Loucy (cell line): ENCODE measurements around the gene NPY2R.

Experiments used
- H2AFZ ChIP-seq: fragments of 200-600 bp; sonication (generic); 2 replicates; pipeline ENCODE4 v1.6.0; 2016; ENCODE audit warnings: antibody characterized with exemption, mild to moderate bottlenecking, low read length, moderate library complexity
- H3F3A ChIP-seq: fragments of 200-600 bp; 2 replicates; pipeline ENCODE4 v1.6.0; 2016; ENCODE audit warnings: antibody characterized with exemption, low read depth, mild to moderate bottlenecking
- H3K27me3 ChIP-seq: fragments of 200-600 bp; sonication (generic); 2 replicates; pipeline ENCODE4 v1.6.1; 2014; ENCODE audit warnings: low read length, mild to moderate bottlenecking; ENCODE audit not compliant: insufficient read depth, poor library complexity, severe bottlenecking
- H3K36me3 ChIP-seq: fragments of 200-600 bp; sonication (generic); 2 replicates; pipeline ENCODE4 v1.6.1; 2016; ENCODE audit warnings: low read length; ENCODE audit not compliant: insufficient read depth
- H3K4me1 ChIP-seq: fragments of 200-600 bp; sonication (generic); 2 replicates; pipeline ENCODE4 v1.5.1; 2014; ENCODE audit warnings: low read length, mild to moderate bottlenecking; ENCODE audit not compliant: insufficient read depth, poor library complexity, severe bottlenecking
- H3K4me2 ChIP-seq: fragments of 200-600 bp; sonication (generic); 2 replicates; pipeline ENCODE4 v1.6.0; 2014; ENCODE audit warnings: antibody characterized with exemption, low read length, low read depth, mild to moderate bottlenecking; ENCODE audit not compliant: poor library complexity, severe bottlenecking
- H3K4me3 ChIP-seq: fragments of 200-600 bp; sonication (generic); 2 replicates; pipeline ENCODE4 v1.5.1; 2014; ENCODE audit warnings: low read length, mild to moderate bottlenecking, mixed read lengths; ENCODE audit not compliant: poor library complexity, severe bottlenecking
- H3K79me2 ChIP-seq: fragments of 200-600 bp; sonication (generic); 2 replicates; pipeline ENCODE4 v1.6.1; 2014; ENCODE audit warnings: low read length; ENCODE audit not compliant: insufficient read depth
- H3K9ac ChIP-seq: fragments of 200-600 bp; sonication (generic); 2 replicates; pipeline ENCODE4 v1.6.0; 2014; ENCODE audit warnings: mild to moderate bottlenecking, low read depth, low read length, moderate library complexity; ENCODE audit not compliant: poor library complexity, severe bottlenecking
- H3K9me2 ChIP-seq: fragments of 200-600 bp; sonication (generic); replicated peaks from 2 replicates; pipeline ENCODE4 v1.6.1; 2016; ENCODE audit warnings: low read depth, low read length, mixed read lengths
- H3K9me3 ChIP-seq: fragments of 200-600 bp; sonication (generic); 2 replicates; pipeline ENCODE4 v1.6.1; 2014; ENCODE audit warnings: mild to moderate bottlenecking, antibody characterized with exemption, low read length, low read depth; ENCODE audit not compliant: insufficient read depth
- H4K20me1 ChIP-seq: fragments of 200-600 bp; sonication (generic); 2 replicates; pipeline ENCODE4 v1.6.0; 2014; ENCODE audit warnings: antibody characterized with exemption, low read length, mild to moderate bottlenecking; ENCODE audit not compliant: insufficient read depth, poor library complexity, severe bottlenecking
- EZH2phosphoT487 ChIP-seq: fragments of 200-600 bp; IDR thresholded peaks from 2 replicates; pipeline ENCODE4 v1.6.1; 2018; ENCODE audit warnings: antibody characterized with exemption, mild to moderate bottlenecking, moderate library complexity, borderline replicate concordance
- TF ChIP-seq, protein P1 (sequence below): fragments of 200-600 bp; sonication (generic); conservative IDR thresholded peaks from 2 replicates; pipeline ENCODE4 v1.5.1; 2014; ENCODE audit warnings: mild to moderate bottlenecking, antibody characterized with exemption, low read length

Gene NPY2R

DNA sequence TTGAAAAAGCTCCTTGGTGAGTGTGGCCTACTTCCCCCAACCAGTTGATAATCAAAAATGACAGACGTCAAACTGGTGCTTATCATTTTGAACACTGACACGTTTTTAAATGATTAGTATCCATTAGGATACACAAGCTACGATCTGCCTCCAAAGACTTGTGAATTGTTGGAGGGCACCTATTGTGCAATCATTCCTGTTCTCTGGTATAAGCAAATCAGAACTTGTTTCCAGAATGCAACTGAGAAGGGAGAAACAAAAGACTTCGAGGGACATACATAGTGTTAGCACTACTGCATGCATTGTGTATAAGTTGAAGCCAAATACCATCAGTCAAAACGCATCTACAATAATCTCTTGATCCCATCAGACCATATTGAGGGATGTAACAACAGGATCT lies 11.6 kb downstream of the NPY2R start:
- TF ChIP-seq, protein P1, sequence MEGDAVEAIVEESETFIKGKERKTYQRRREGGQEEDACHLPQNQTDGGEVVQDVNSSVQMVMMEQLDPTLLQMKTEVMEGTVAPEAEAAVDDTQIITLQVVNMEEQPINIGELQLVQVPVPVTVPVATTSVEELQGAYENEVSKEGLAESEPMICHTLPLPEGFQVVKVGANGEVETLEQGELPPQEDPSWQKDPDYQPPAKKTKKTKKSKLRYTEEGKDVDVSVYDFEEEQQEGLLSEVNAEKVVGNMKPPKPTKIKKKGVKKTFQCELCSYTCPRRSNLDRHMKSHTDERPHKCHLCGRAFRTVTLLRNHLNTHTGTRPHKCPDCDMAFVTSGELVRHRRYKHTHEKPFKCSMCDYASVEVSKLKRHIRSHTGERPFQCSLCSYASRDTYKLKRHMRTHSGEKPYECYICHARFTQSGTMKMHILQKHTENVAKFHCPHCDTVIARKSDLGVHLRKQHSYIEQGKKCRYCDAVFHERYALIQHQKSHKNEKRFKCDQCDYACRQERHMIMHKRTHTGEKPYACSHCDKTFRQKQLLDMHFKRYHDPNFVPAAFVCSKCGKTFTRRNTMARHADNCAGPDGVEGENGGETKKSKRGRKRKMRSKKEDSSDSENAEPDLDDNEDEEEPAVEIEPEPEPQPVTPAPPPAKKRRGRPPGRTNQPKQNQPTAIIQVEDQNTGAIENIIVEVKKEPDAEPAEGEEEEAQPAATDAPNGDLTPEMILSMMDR: no peak
- no peak for TF ChIP-seq EZH2phosphoT487
- Histone ChIP-seq H3K27me3 (no peaks in the 10 kb centered on the region), H4K20me1 (no peaks in the 10 kb centered on the region), H3K79me2 (no peaks in the 10 kb centered on the region), H2AFZ (no peak overlapping the region), H3F3A (no peaks in the 10 kb centered on the region), H3K4me1 (no peaks in the 10 kb centered on the region), H3K9me3 (no peaks in the 10 kb centered on the region), H3K9me2 (no peaks in the 10 kb centered on the region), H3K9ac (no peak overlapping the region), H3K4me3 (no peak overlapping the region), H3K4me2 (no peak overlapping the region), H3K36me3 (no peaks in the 10 kb centered on the region)

DNA sequence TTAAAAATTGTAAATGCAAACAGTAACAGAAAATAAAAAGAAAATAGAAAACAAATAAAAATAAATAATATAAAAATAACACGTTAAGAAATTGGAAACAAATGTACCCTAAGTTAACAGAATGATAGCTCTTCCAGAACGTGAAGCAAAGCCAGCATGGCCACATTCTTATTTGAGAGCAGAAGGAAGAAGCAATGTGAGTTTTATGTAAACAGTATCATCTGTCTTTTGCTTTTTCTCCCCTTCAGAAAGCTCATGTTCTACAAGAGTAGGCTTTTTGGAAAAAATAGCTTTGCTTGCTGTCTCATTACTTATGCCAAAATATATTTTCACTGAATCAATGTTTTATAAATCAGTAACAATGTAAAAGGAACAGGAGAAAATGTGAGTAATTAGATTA lies 18.7 kb downstream of the NPY2R start:
- Histone ChIP-seq H3K27me3 (no peaks in the 10 kb centered on the region), H3K9me3 (no peaks in the 10 kb centered on the region), H3K4me2 (no peak overlapping the region), H3K9ac (no peak overlapping the region), H3F3A (no peaks in the 10 kb centered on the region), H2AFZ (no peak overlapping the region), H3K4me1 (no peaks in the 10 kb centered on the region), H3K4me3 (no peak overlapping the region), H3K79me2 (no peaks in the 10 kb centered on the region), H4K20me1 (no peaks in the 10 kb centered on the region), H3K36me3 (no peaks in the 10 kb centered on the region), H3K9me2 (no peaks in the 10 kb centered on the region)
- no peak for TF ChIP-seq EZH2phosphoT487
- TF ChIP-seq, protein P1: no peak

DNA sequence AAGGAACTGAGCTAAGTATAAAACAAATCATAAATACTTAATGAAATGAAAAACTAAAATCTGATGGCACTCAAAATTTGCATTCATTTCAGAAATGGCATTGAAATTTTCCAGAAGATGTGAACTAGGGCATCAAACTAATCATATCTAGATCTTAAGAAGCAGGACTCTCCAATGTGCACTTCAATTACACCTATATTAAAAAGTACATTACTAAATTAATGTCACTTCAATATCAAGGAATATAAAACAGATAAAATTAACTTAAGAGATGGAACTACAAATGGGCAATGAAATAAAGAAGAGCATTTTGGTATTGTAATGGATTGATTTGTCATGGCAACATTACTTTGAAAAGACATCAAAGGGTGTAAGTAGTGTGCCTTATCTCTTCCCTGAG lies 20.3 kb downstream of the NPY2R start:
- Histone ChIP-seq H4K20me1 (no peaks in the 10 kb centered on the region), H3K27me3 (no peaks in the 10 kb centered on the region), H3K79me2 (no peaks in the 10 kb centered on the region), H3K4me1 (no peaks in the 10 kb centered on the region), H3K4me3 (no peak overlapping the region), H3K9ac (no peak overlapping the region), H3K9me3 (no peaks in the 10 kb centered on the region), H3K9me2 (no peaks in the 10 kb centered on the region), H3K4me2 (no peak overlapping the region), H3K36me3 (no peaks in the 10 kb centered on the region), H2AFZ (no peak overlapping the region), H3F3A (no peaks in the 10 kb centered on the region)
- TF ChIP-seq, protein P1: no peak
- TF ChIP-seq EZH2phosphoT487: no peak
